SK-N-SH treated with all-trans-retinoic acid at 6 μM for 48 hours (cell line): ENCODE data around the gene ATAD3B.

Source experiments
- ATAC-seq: fragments of 200-7000 bp; cut with Tn5 transposase; 3 replicates; pipeline ENCODE4 v1.9.1; 2020; ENCODE audit warnings: mild to moderate bottlenecking, moderate library complexity
- ARNTL ChIP-seq: fragments of 450-650 bp; formaldehyde crosslinking; IDR thresholded peaks from 2 replicates; pipeline ENCODE4 v1.5.0; 2020; ENCODE audit warnings: low read depth, mild to moderate bottlenecking, moderate library complexity, borderline replicate concordance
- BACH2 ChIP-seq: fragments of 250-450 bp; sonication (Bioruptor Pico); IDR thresholded peaks from 2 replicates; pipeline ENCODE4 v1.9.0; 2021; ENCODE audit warnings: mild to moderate bottlenecking, borderline replicate concordance
- CREB5 ChIP-seq: fragments of 250-450 bp; sonication (Bioruptor Pico); IDR thresholded peaks from 2 replicates; pipeline ENCODE4 v1.5.1; 2020; ENCODE audit warnings: low read depth, mild to moderate bottlenecking, moderate library complexity
- CSRNP3 ChIP-seq: fragments of 250-450 bp; sonication (Bioruptor Pico); IDR thresholded peaks from 2 replicates; pipeline ENCODE4 v1.5.1; 2021; ENCODE audit warnings: mild to moderate bottlenecking, moderate library complexity
- ESRRG ChIP-seq: fragments of 250-450 bp; sonication (Bioruptor Pico); IDR thresholded peaks from 2 replicates; pipeline ENCODE4 v1.6.1; 2021; ENCODE audit warnings: mild to moderate bottlenecking
- GLIS3 ChIP-seq: fragments of 250-450 bp; sonication (Bioruptor Pico); IDR thresholded peaks from 2 replicates; pipeline ENCODE4 v1.5.0; 2020; ENCODE audit warnings: mild to moderate bottlenecking, moderate library complexity
- ISL1 ChIP-seq: fragments of 250-450 bp; sonication (Bioruptor Pico); IDR thresholded peaks from 2 replicates; pipeline ENCODE4 v2.1.2; 2022; ENCODE audit warnings: mild to moderate bottlenecking, moderate library complexity
- OSR1 ChIP-seq: fragments of 250-450 bp; sonication (Bioruptor Pico); IDR thresholded peaks from 2 replicates; pipeline ENCODE4 v1.8.0; 2022; ENCODE audit warnings: moderate library complexity, mild to moderate bottlenecking, inconsistent platforms
- PATZ1 ChIP-seq: fragments of 250-450 bp; sonication (Bioruptor Pico); IDR thresholded peaks from 2 replicates; pipeline ENCODE4 v1.8.0; 2020; ENCODE audit warnings: mild to moderate bottlenecking, moderate library complexity, borderline replicate concordance
- POU6F1 ChIP-seq: fragments of 250-450 bp; sonication (Bioruptor Pico); IDR thresholded peaks from 2 replicates; pipeline ENCODE4 v1.8.0; 2021; ENCODE audit warnings: low read depth, mild to moderate bottlenecking, moderate library complexity, borderline replicate concordance
- RARB ChIP-seq: fragments of 250-450 bp; sonication (Bioruptor Pico); IDR thresholded peaks from 2 replicates; pipeline ENCODE4 v1.8.0; 2021; ENCODE audit warnings: mild to moderate bottlenecking, moderate library complexity
- SNAI2 ChIP-seq: fragments of 250-450 bp; sonication (Bioruptor Pico); IDR thresholded peaks from 2 replicates; pipeline ENCODE4 v1.5.0; 2020; ENCODE audit warnings: mild to moderate bottlenecking, moderate library complexity
- TCF4 ChIP-seq: fragments of 250-450 bp; sonication (Bioruptor Pico); IDR thresholded peaks from 2 replicates; pipeline ENCODE4 v1.8.0; 2021; ENCODE audit warnings: mild to moderate bottlenecking, moderate library complexity, borderline replicate concordance
- TOX ChIP-seq: fragments of 250-450 bp; sonication (Bioruptor Pico); IDR thresholded peaks from 2 replicates; pipeline ENCODE4 v1.8.0; 2021; ENCODE audit warnings: mild to moderate bottlenecking, moderate library complexity, borderline replicate concordance
- TSHZ2 ChIP-seq: fragments of 250-450 bp; sonication (Bioruptor Pico); IDR thresholded peaks from 2 replicates; pipeline ENCODE4 v1.5.0; 2020; ENCODE audit warnings: mild to moderate bottlenecking, moderate library complexity
- ZC3H10 ChIP-seq: fragments of 250-450 bp; sonication (Bioruptor Pico); IDR thresholded peaks from 2 replicates; pipeline ENCODE4 v1.5.1; 2021; ENCODE audit warnings: mild to moderate bottlenecking, moderate library complexity
- ZFP3 ChIP-seq: fragments of 250-450 bp; sonication (Bioruptor Pico); IDR thresholded peaks from 2 replicates; pipeline ENCODE4 v1.5.0; 2020; ENCODE audit warnings: mild to moderate bottlenecking, moderate library complexity
- ZNF565 ChIP-seq: fragments of 450-650 bp; formaldehyde crosslinking; conservative IDR thresholded peaks from 2 replicates; pipeline ENCODE4 v1.5.0; 2020; ENCODE audit warnings: low read depth, mild to moderate bottlenecking, moderate library complexity
- ZNF70 ChIP-seq: fragments of 450-650 bp; formaldehyde crosslinking; IDR thresholded peaks from 2 replicates; pipeline ENCODE4 v1.5.0; 2020; ENCODE audit warnings: mild to moderate bottlenecking, moderate library complexity
- ZNF8 ChIP-seq: fragments of 450-650 bp; formaldehyde crosslinking; IDR thresholded peaks from 2 replicates; pipeline ENCODE4 v1.5.0; 2020; ENCODE audit warnings: mild to moderate bottlenecking, moderate library complexity

The ATAD3B gene

GRCh38 chr1:1437904-1438376, 33.6 kb upstream of the ATAD3B start:
- no peak for TF ChIP-seq ARNTL (CRISPR knock-in tag)
- no peak for TF ChIP-seq ZNF8 (CRISPR knock-in tag)
- no peak for TF ChIP-seq TSHZ2 (CRISPR knock-in tag)
- no peak for TF ChIP-seq SNAI2 (CRISPR knock-in tag)
- TF ChIP-seq BACH2, result no peak
- TF ChIP-seq RARB, result no peak
- no peak for TF ChIP-seq ESRRG (CRISPR knock-in tag)
- no peak for TF ChIP-seq OSR1 (CRISPR knock-in tag)
- TF ChIP-seq ZFP3 (CRISPR knock-in tag), result no peak
- no peak for TF ChIP-seq ZNF70 (CRISPR knock-in tag)
- no peak for TF ChIP-seq TOX
- no peak for TF ChIP-seq ZNF565
- TF ChIP-seq CSRNP3 (CRISPR knock-in tag), result no peak
- no peak for TF ChIP-seq CREB5 (CRISPR knock-in tag)
- no peak for TF ChIP-seq ZC3H10 (CRISPR knock-in tag)
- no peak for TF ChIP-seq GLIS3 (CRISPR knock-in tag)
- ATAC-seq, result no peak

GRCh38 chr1:1438531-1439381, 32.8 kb upstream of the ATAD3B start:
- TF ChIP-seq RARB (no peak), OSR1 (CRISPR knock-in tag) (no peak), ZC3H10 (CRISPR knock-in tag) (no peak), ESRRG (CRISPR knock-in tag) (no peak)
- no peak for ATAC-seq

- ATAC-seq, result no peak
- TF ChIP-seq SNAI2 (CRISPR knock-in tag) (no peak), ISL1 (no peak), TCF4 (CRISPR knock-in tag) (no peak), PATZ1 (CRISPR knock-in tag) (no peak), BACH2 (no peak), CREB5 (CRISPR knock-in tag) (no peak), OSR1 (CRISPR knock-in tag) (no peak), GLIS3 (CRISPR knock-in tag) (no peak), ZNF70 (CRISPR knock-in tag) (no peak), CSRNP3 (CRISPR knock-in tag) (no peak), TOX (no peak), ESRRG (CRISPR knock-in tag) (no peak), POU6F1 (CRISPR knock-in tag) (no peak)
These were observed 31.9 kb upstream of the ATAD3B start for GRCh38 chr1:1439546-1440261.
